Measurements from ENCODE around the gene ABCF3.

The ABCF3 gene

GRCh38 chr3:184176377-184177330, 9.3 kb upstream of the ABCF3 start:
- H4K8ac ChIP-seq (ENCODE audit: low read length): peak overlapping the region; percentile 88
- H3K14ac ChIP-seq (ENCODE audit: low read length in 2 of 2): peak overlapping the region in 1 of 2 experiments; percentile 95
- peak overlapping the region; percentile 42 for H2AK5ac ChIP-seq (ENCODE audit: low read length, severe bottlenecking)
- H3K27me3 ChIP-seq (ENCODE audit: control insufficient read depth in 1 of 2, insufficient read depth in 1 of 2, low read length in 2 of 2): no peaks in the 10 kb centered on the region
- H2BK12ac ChIP-seq (ENCODE audit: low read length in 2 of 2): peak overlapping the region; percentile 22 to 88
- H3K4ac ChIP-seq (ENCODE audit: low read depth in 1 of 2, low read length in 2 of 2): peak overlapping the region in 1 of 2 experiments; percentile 91
- no peak overlapping the region for H2BK120ac ChIP-seq (ENCODE audit: low read depth, low read length)
- peaks cover 11% of the 10 kb centered on the region for H3K79me1 ChIP-seq (replicated peaks; ENCODE audit: low read length, poor library complexity, severe bottlenecking)
- H3K36me3 ChIP-seq (ENCODE audit: control insufficient read depth in 1 of 2, insufficient read depth in 2 of 2, low read depth in 1 of 2, low read length in 2 of 2): peaks cover 51 to 54% of the 10 kb centered on the region in 2 experiments
- H2AFZ ChIP-seq (ENCODE audit: low read depth, low read length): no peak overlapping the region
- peak overlapping the region; percentile 94 for H3K27ac ChIP-seq (ENCODE audit: low read length, poor library complexity, severe bottlenecking)
- H3K9ac ChIP-seq (ENCODE audit: low read length): peak overlapping the region; percentile 98
- WGBS: 14% methylated on average over 18 of the region's 19 CpGs
- H3K23ac ChIP-seq (ENCODE audit: low read length in 2 of 2): peak overlapping the region in 1 of 2 experiments; percentile 77
- H3K4me3 ChIP-seq (ENCODE audit: insufficient read depth in 1 of 2, low read depth in 1 of 2, low read length in 2 of 2): peak overlapping the region; percentile 53 to 96
- no peaks in the 10 kb centered on the region for H3K9me3 ChIP-seq (ENCODE audit: control insufficient read depth, low read length)
- peak; percentile 98 for DNase-seq
- H2BK15ac ChIP-seq (ENCODE audit: low read depth, poor library complexity, severe bottlenecking): peak overlapping the region; percentile 20
- peak overlapping the region; percentile 84 for H3K4me2 ChIP-seq (ENCODE audit: low read length, poor library complexity, severe bottlenecking)
- peak overlapping the region; percentile 67 for H2BK5ac ChIP-seq (ENCODE audit: low read depth, low read length, poor library complexity, severe bottlenecking)
- H4K91ac ChIP-seq (ENCODE audit: low read length): peak overlapping the region; percentile 84
- peaks cover 37% of the 10 kb centered on the region for H3K4me1 ChIP-seq (ENCODE audit: control insufficient read depth, insufficient read depth, low read depth, low read length)
- H3K18ac ChIP-seq (ENCODE audit: low read depth in 1 of 2, low read length in 2 of 2): peak overlapping the region; percentile 75 to 90

GRCh38 chr3:184177331-184177731, 8.7 kb upstream of the ABCF3 start:
- peaks cover 33% of the 10 kb centered on the region for H3K4me1 ChIP-seq (ENCODE audit: control insufficient read depth, insufficient read depth, low read depth, low read length)

DNA sequence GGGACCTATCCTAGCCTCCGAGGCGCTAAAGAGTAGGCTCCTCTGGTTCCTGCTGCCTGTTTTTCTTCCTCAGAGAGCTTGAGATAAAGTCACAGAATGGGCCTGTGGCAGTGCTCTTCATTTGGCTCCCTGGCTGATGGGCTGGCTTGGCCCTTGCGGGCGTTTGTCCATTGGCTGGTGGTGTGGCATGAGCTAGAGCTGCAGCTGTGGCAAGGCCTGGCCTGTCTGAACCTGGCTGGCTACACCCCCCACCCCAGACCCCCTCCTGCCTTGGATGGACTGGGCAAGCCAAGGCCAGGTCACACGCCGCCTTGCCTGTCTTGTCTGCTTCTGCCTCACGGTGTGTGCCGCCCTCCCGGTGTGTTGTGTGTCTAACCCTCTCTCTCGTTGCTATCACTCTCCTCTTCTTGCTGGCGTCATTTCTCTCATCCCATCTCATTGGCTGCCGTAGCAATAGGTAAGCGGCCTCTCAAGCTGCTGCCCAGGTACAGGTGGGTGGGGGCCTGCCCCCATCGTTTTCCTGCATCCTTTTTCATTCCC, 8.2 kb upstream of the ABCF3 start:
- H2AFZ ChIP-seq (ENCODE audit: low read depth, low read length): no peak overlapping the region
- H3K9me3 ChIP-seq (ENCODE audit: control insufficient read depth, low read length): no peaks in the 10 kb centered on the region
- peak overlapping the region in 1 of 2 experiments; percentile 96 for H3K4me3 ChIP-seq (ENCODE audit: insufficient read depth in 1 of 2, low read depth in 1 of 2, low read length in 2 of 2)
- H2BK12ac ChIP-seq (ENCODE audit: low read length in 2 of 2): peak overlapping the region in 1 of 2 experiments; percentile 55
- no peak overlapping the region for H4K8ac ChIP-seq (ENCODE audit: low read length)
- H3K23ac ChIP-seq (ENCODE audit: low read length in 2 of 2): peak overlapping the region in 1 of 2 experiments; percentile 16
- peak overlapping the region in 1 of 2 experiments; percentile 40 for H3K4ac ChIP-seq (ENCODE audit: low read depth in 1 of 2, low read length in 2 of 2)
- peak overlapping the region in 1 of 2 experiments; percentile 50 for H3K14ac ChIP-seq (ENCODE audit: low read length in 2 of 2)
- WGBS: 93% methylated on average over 14 of the region's 14 CpGs
- peak overlapping the region; percentile 98 for H3K9ac ChIP-seq (ENCODE audit: low read length)
- peaks cover 59 to 60% of the 10 kb centered on the region in 2 experiments for H3K36me3 ChIP-seq (ENCODE audit: control insufficient read depth in 1 of 2, insufficient read depth in 2 of 2, low read depth in 1 of 2, low read length in 2 of 2)
- peak overlapping the region; percentile 14 for H4K91ac ChIP-seq (ENCODE audit: low read length)
- H3K27me3 ChIP-seq (ENCODE audit: control insufficient read depth in 1 of 2, insufficient read depth in 1 of 2, low read length in 2 of 2): no peaks in the 10 kb centered on the region
- H2AK5ac ChIP-seq (ENCODE audit: low read length, severe bottlenecking): no peak overlapping the region
- H3K79me1 ChIP-seq (replicated peaks; ENCODE audit: low read length, poor library complexity, severe bottlenecking): peaks cover 20% of the 10 kb centered on the region
- no peak overlapping the region for H2BK15ac ChIP-seq (ENCODE audit: low read depth, poor library complexity, severe bottlenecking)
- peak overlapping the region; percentile 84 for H3K4me2 ChIP-seq (ENCODE audit: low read length, poor library complexity, severe bottlenecking)
- peaks cover 33% of the 10 kb centered on the region for H3K4me1 ChIP-seq (ENCODE audit: control insufficient read depth, insufficient read depth, low read depth, low read length)
- H2BK120ac ChIP-seq (ENCODE audit: low read depth, low read length): no peak overlapping the region
- peak overlapping the region; percentile 94 for H3K27ac ChIP-seq (ENCODE audit: low read length, poor library complexity, severe bottlenecking)
- H2BK5ac ChIP-seq (ENCODE audit: low read depth, low read length, poor library complexity, severe bottlenecking): no peak overlapping the region
- DNase-seq: no peak
- H3K18ac ChIP-seq (ENCODE audit: low read depth in 1 of 2, low read length in 2 of 2): peak overlapping the region in 1 of 2 experiments; percentile 43

More at GRCh38 chr3:184177331-184177731, 8.7 kb upstream of the ABCF3 start:
- Histone ChIP-seq H3K27ac (ENCODE audit: low read length, poor library complexity, severe bottlenecking) (peak overlapping the region; percentile 94), H3K4me2 (ENCODE audit: low read length, poor library complexity, severe bottlenecking) (peak overlapping the region; percentile 84), H3K14ac (ENCODE audit: low read length in 2 of 2) (peak overlapping the region in 1 of 2 experiments; percentile 95), H2AK5ac (ENCODE audit: low read length, severe bottlenecking) (no peak overlapping the region), H2BK5ac (ENCODE audit: low read depth, low read length, poor library complexity, severe bottlenecking) (peak overlapping the region; percentile 67), H3K79me1 (replicated peaks; ENCODE audit: low read length, poor library complexity, severe bottlenecking) (peaks cover 15% of the 10 kb centered on the region), H4K91ac (ENCODE audit: low read length) (peak overlapping the region; percentile 84), H4K8ac (ENCODE audit: low read length) (peak overlapping the region; percentile 88), H3K9me3 (ENCODE audit: control insufficient read depth, low read length) (no peaks in the 10 kb centered on the region), H2AFZ (ENCODE audit: low read depth, low read length) (no peak overlapping the region), H3K18ac (ENCODE audit: low read depth in 1 of 2, low read length in 2 of 2) (peak overlapping the region; percentile 43 to 75), H3K27me3 (ENCODE audit: control insufficient read depth in 1 of 2, insufficient read depth in 1 of 2, low read length in 2 of 2) (no peaks in the 10 kb centered on the region), H3K9ac (ENCODE audit: low read length) (peak overlapping the region; percentile 98), H2BK15ac (ENCODE audit: low read depth, poor library complexity, severe bottlenecking) (no peak overlapping the region), H3K4ac (ENCODE audit: low read depth in 1 of 2, low read length in 2 of 2) (peak overlapping the region in 1 of 2 experiments; percentile 91), H3K36me3 (ENCODE audit: control insufficient read depth in 1 of 2, insufficient read depth in 2 of 2, low read depth in 1 of 2, low read length in 2 of 2) (peaks cover 54 to 55% of the 10 kb centered on the region in 2 experiments), H3K4me3 (ENCODE audit: insufficient read depth in 1 of 2, low read depth in 1 of 2, low read length in 2 of 2) (peak overlapping the region; percentile 52 to 96), H3K23ac (ENCODE audit: low read length in 2 of 2) (no peak overlapping the region), H2BK12ac (ENCODE audit: low read length in 2 of 2) (peak overlapping the region in 1 of 2 experiments; percentile 88), H2BK120ac (ENCODE audit: low read depth, low read length) (no peak overlapping the region)
- WGBS: 20% methylated on average over 3 of the region's 4 CpGs
- peak; percentile 78 for DNase-seq
